Measurements from ENCODE around the gene PRMT3.
"Not testable (repeated sequence)": the region's sequence is repeated elsewhere in the genome, so short reads cannot be mapped to it uniquely, and the experiment has no call there.

DNA sequence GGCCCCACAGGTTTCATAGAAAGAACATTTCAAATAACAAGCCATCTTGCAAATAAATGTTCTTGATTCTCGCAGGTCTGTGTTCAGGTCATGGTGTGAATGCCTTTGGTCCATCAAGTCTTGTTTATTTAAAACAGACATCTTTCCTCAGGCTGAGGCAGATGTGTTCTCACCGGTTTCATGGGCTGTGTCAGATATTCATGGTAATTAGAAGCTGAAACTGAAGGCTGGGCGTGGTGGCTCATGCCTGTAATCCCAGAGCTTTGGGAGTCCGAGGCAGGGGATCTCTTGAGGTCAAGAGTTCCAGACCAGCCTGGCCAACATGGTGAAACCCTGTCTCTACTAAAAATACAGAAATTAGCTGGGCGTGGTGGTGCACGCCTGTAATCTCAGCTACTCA is 22.1 kb upstream of the PRMT3 start:
- TF ChIP-seq, protein P1, sequence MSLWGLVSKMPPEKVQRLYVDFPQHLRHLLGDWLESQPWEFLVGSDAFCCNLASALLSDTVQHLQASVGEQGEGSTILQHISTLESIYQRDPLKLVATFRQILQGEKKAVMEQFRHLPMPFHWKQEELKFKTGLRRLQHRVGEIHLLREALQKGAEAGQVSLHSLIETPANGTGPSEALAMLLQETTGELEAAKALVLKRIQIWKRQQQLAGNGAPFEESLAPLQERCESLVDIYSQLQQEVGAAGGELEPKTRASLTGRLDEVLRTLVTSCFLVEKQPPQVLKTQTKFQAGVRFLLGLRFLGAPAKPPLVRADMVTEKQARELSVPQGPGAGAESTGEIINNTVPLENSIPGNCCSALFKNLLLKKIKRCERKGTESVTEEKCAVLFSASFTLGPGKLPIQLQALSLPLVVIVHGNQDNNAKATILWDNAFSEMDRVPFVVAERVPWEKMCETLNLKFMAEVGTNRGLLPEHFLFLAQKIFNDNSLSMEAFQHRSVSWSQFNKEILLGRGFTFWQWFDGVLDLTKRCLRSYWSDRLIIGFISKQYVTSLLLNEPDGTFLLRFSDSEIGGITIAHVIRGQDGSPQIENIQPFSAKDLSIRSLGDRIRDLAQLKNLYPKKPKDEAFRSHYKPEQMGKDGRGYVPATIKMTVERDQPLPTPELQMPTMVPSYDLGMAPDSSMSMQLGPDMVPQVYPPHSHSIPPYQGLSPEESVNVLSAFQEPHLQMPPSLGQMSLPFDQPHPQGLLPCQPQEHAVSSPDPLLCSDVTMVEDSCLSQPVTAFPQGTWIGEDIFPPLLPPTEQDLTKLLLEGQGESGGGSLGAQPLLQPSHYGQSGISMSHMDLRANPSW (CRISPR knock-in tag; conservative IDR thresholded peaks at IDR 0.05; ENCODE audit: low read depth), result not testable (repeated sequence)
- TF ChIP-seq, protein P2, sequence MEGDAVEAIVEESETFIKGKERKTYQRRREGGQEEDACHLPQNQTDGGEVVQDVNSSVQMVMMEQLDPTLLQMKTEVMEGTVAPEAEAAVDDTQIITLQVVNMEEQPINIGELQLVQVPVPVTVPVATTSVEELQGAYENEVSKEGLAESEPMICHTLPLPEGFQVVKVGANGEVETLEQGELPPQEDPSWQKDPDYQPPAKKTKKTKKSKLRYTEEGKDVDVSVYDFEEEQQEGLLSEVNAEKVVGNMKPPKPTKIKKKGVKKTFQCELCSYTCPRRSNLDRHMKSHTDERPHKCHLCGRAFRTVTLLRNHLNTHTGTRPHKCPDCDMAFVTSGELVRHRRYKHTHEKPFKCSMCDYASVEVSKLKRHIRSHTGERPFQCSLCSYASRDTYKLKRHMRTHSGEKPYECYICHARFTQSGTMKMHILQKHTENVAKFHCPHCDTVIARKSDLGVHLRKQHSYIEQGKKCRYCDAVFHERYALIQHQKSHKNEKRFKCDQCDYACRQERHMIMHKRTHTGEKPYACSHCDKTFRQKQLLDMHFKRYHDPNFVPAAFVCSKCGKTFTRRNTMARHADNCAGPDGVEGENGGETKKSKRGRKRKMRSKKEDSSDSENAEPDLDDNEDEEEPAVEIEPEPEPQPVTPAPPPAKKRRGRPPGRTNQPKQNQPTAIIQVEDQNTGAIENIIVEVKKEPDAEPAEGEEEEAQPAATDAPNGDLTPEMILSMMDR (IDR thresholded peaks at IDR 0.05), result not testable (repeated sequence)
- TF ChIP-seq, protein P3, sequence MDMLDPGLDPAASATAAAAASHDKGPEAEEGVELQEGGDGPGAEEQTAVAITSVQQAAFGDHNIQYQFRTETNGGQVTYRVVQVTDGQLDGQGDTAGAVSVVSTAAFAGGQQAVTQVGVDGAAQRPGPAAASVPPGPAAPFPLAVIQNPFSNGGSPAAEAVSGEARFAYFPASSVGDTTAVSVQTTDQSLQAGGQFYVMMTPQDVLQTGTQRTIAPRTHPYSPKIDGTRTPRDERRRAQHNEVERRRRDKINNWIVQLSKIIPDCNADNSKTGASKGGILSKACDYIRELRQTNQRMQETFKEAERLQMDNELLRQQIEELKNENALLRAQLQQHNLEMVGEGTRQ (CRISPR knock-in tag; IDR thresholded peaks at IDR 0.05), result not testable (repeated sequence)
- TF ChIP-seq NFYB (CRISPR knock-in tag; conservative IDR thresholded peaks at IDR 0.05; ENCODE audit: low read depth); ZNF263 (CRISPR knock-in tag; IDR thresholded peaks at IDR 0.05; ENCODE audit: low read depth): not testable (repeated sequence)
- TF ChIP-seq, protein P4, sequence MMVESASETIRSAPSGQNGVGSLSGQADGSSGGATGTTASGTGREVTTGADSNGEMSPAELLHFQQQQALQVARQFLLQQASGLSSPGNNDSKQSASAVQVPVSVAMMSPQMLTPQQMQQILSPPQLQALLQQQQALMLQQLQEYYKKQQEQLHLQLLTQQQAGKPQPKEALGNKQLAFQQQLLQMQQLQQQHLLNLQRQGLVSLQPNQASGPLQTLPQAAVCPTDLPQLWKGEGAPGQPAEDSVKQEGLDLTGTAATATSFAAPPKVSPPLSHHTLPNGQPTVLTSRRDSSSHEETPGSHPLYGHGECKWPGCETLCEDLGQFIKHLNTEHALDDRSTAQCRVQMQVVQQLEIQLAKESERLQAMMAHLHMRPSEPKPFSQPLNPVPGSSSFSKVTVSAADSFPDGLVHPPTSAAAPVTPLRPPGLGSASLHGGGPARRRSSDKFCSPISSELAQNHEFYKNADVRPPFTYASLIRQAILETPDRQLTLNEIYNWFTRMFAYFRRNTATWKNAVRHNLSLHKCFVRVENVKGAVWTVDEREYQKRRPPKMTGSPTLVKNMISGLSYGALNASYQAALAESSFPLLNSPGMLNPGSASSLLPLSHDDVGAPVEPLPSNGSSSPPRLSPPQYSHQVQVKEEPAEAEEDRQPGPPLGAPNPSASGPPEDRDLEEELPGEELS (CRISPR knock-in tag; IDR thresholded peaks at IDR 0.05), result not testable (repeated sequence)

Measured in WTC11 (cell line).